Fibroblast of lung (primary cell): ENCODE data around the gene TWIST2. TPM values are rescaled to one million over a fixed set of nuclear protein-coding genes. Genes with fewer than 3 reads are reported as not detected.

ENCODE experiments used
- DNase-seq, 2 donors: peaks; one replicate each; pipeline versions ENCODE4 v3.0.0 to v3.0.0-alpha.2; 2010; ENCODE audit warnings: low read depth in 2 of 2
- H2AFZ ChIP-seq: 2 replicates; pipeline ENCODE4 v1.5.1; 2012; ENCODE audit warnings: low read length, control low read depth, inconsistent platforms
- H3K27ac ChIP-seq: 2 replicates; pipeline ENCODE4 v1.5.1; 2011; ENCODE audit warnings: low read length, control low read depth; ENCODE audit not compliant: insufficient read depth
- H3K27me3 ChIP-seq: 2 replicates; pipeline ENCODE4 v1.5.1; 2011; ENCODE audit warnings: mild to moderate bottlenecking, low read length; ENCODE audit not compliant: control insufficient read depth, insufficient read depth
- H3K36me3 ChIP-seq: 2 replicates; pipeline ENCODE4 v1.5.1; 2011; ENCODE audit warnings: low read length; ENCODE audit not compliant: control insufficient read depth, insufficient read depth
- H3K4me1 ChIP-seq: 2 replicates; pipeline ENCODE4 v1.5.1; 2011; ENCODE audit warnings: low read length; ENCODE audit not compliant: control insufficient read depth, insufficient read depth; ENCODE audit errors: extremely low read depth
- H3K4me2 ChIP-seq: 2 replicates; pipeline ENCODE4 v1.5.1; 2011; ENCODE audit warnings: low read length, control low read depth; ENCODE audit not compliant: insufficient read depth; ENCODE audit errors: extremely low read depth
- H3K4me3 ChIP-seq, 4 experiments: fragments of 200-600 bp in 1 of 4; sonication (generic) in 1 of 4; replicated peaks in 1 of 4; 2 replicates each; pipeline ENCODE4 v1.5.1; 2011 to 2016; ENCODE audit warnings: low read length in 4 of 4, low read depth in 3 of 4, mild to moderate bottlenecking in 3 of 4, control low read depth in 2 of 4, inconsistent platforms in 1 of 4, mixed read lengths in 1 of 4; ENCODE audit not compliant: insufficient read depth in 1 of 4; ENCODE audit errors: control extremely low read depth in 1 of 4
- H3K79me2 ChIP-seq: 2 replicates; pipeline ENCODE4 v1.5.1; 2012; ENCODE audit warnings: mild to moderate bottlenecking, low read length, inconsistent platforms; ENCODE audit not compliant: control insufficient read depth, insufficient read depth
- H3K9ac ChIP-seq: 2 replicates; pipeline ENCODE4 v1.5.1; 2011; ENCODE audit warnings: mild to moderate bottlenecking, low read length, control low read depth; ENCODE audit not compliant: insufficient read depth
- H3K9me3 ChIP-seq: 2 replicates; pipeline ENCODE4 v1.5.1; 2012; ENCODE audit warnings: low read depth, low read length; ENCODE audit not compliant: control insufficient read depth, insufficient read depth
- H4K20me1 ChIP-seq: 2 replicates; pipeline ENCODE4 v1.5.1; 2011; ENCODE audit warnings: low read length; ENCODE audit not compliant: control insufficient read depth, insufficient read depth; ENCODE audit errors: extremely low read depth
- CTCF ChIP-seq, 2 donors: IDR thresholded peaks in 1 of 2; conservative IDR thresholded peaks in 1 of 2; 1 replicate in 1 of 2; 2 replicates in 1 of 2; pipeline ENCODE4 v1.5.1; 2011 to 2012; ENCODE audit warnings: low read length in 2 of 2, control low read depth in 1 of 2, inconsistent platforms in 1 of 2, low read depth in 1 of 2, mild to moderate bottlenecking in 1 of 2
- EZH2 ChIP-seq: IDR thresholded peaks from 2 replicates; pipeline ENCODE4 v1.5.1; 2012; ENCODE audit warnings: low read length, control low read depth, mild to moderate bottlenecking; ENCODE audit errors: missing control alignments
- polyA plus RNA-seq, 2 donors: library from polyadenylated mRNA; depleted of rRNA in 1 of 2; stranded (reverse) in 1 of 2; unstranded in 1 of 2; fragments of >200 nt; gene quantifications; 2 replicates each; pipeline ENCODE4 v1.2.1, GENCODE V29; 2011 to 2012; ENCODE audit warnings: missing spikeins in 1 of 2
- total RNA-seq: library from RNA; depleted of rRNA; stranded (reverse); fragments of >200 nt; gene quantifications from 2 replicates; pipeline ENCODE4 v1.2.1, GENCODE V29; 2014

TWIST2 gene
- total and polyA plus RNA-seq, 2 donors (not counting 1 experiment from before 2014, with no cell fraction given) = 85.2 to 118 TPM

GRCh38 chr2:238893349-238894000 lies 45.6 kb downstream of the TWIST2 start:
- H3K27me3 ChIP-seq = no peaks in the 10 kb centered on the region
- no peak overlapping the region for H2AFZ ChIP-seq
- H3K36me3 ChIP-seq = peaks cover 10% of the 10 kb centered on the region
- H3K4me3 ChIP-seq = no peak overlapping the region
- TF ChIP-seq EZH2 = no peak
- no peak for TF ChIP-seq CTCF (conservative IDR thresholded peaks at IDR 0.05 in 1 of 2, IDR thresholded peaks at IDR 0.05 in 1 of 2; ENCODE audit: low read depth in 1 of 2, low read length in 2 of 2)
- no peak overlapping the region for H3K9ac ChIP-seq
- H4K20me1 ChIP-seq = no peaks in the 10 kb centered on the region
- H3K27ac ChIP-seq = no peak overlapping the region
- no peak for DNase-seq
- peaks cover 38% of the 10 kb centered on the region for H3K4me1 ChIP-seq
- peaks cover 78% of the 10 kb centered on the region for H3K79me2 ChIP-seq
- no peaks in the 10 kb centered on the region for H3K9me3 ChIP-seq
- no peak overlapping the region for H3K4me2 ChIP-seq

- DNase-seq = no peak
- Histone ChIP-seq H3K4me1 (peaks cover 46% of the 10 kb centered on the region), H3K36me3 (peaks cover 10% of the 10 kb centered on the region), H3K4me3 (no peak overlapping the region), H3K79me2 (peaks cover 81% of the 10 kb centered on the region), H3K27me3 (no peaks in the 10 kb centered on the region), H4K20me1 (no peaks in the 10 kb centered on the region), H2AFZ (no peak overlapping the region), H3K4me2 (no peak overlapping the region), H3K27ac (peak overlapping the region; percentile 74), H3K9me3 (no peaks in the 10 kb centered on the region), H3K9ac (no peak overlapping the region)
- TF ChIP-seq EZH2 (no peak), CTCF (conservative IDR thresholded peaks at IDR 0.05 in 1 of 2, IDR thresholded peaks at IDR 0.05 in 1 of 2; ENCODE audit: low read depth in 1 of 2, low read length in 2 of 2) (no peak)
Measured at GRCh38 chr2:238894226-238894949, 46.5 kb downstream of the TWIST2 start.

- H3K4me3 ChIP-seq = no peak overlapping the region
- peaks cover 10% of the 10 kb centered on the region for H3K36me3 ChIP-seq
- no peak overlapping the region for H3K9ac ChIP-seq
- H4K20me1 ChIP-seq = no peaks in the 10 kb centered on the region
- no peaks in the 10 kb centered on the region for H3K27me3 ChIP-seq
- peaks cover 46% of the 10 kb centered on the region for H3K4me1 ChIP-seq
- peak overlapping the region; percentile 74 for H3K27ac ChIP-seq
- TF ChIP-seq CTCF (conservative IDR thresholded peaks at IDR 0.05 in 1 of 2, IDR thresholded peaks at IDR 0.05 in 1 of 2; ENCODE audit: low read depth in 1 of 2, low read length in 2 of 2) = no peak
- TF ChIP-seq EZH2 = no peak
- peak overlapping the region; percentile 44 for H3K4me2 ChIP-seq
- no peaks in the 10 kb centered on the region for H3K9me3 ChIP-seq
- H3K79me2 ChIP-seq = peaks cover 83% of the 10 kb centered on the region
- DNase-seq = no peak
- no peak overlapping the region for H2AFZ ChIP-seq
Measured at GRCh38 chr2:238894950-238895298, 47.0 kb downstream of the TWIST2 start.
